ENCODE measurements around the gene CDRT15.

DNA sequence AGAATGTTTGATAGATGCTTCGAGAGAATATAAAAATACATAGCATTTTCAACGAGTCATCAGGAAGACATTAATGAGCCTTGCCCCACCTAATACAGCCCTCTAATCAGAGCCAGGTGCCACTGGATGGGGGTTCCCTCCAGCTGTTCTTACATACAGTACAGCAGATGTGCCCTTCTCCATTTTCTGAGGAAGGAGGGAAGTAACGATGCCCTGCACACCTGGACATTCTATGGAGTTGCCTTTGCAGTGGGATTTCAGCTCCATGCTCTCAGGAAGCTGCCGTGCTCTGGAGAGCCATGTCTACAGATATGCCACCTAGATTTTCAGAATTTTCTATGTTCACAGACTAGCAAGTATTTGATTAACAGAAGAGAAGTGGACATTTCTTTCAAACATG is 36.3 kb downstream of the CDRT15 start:
- TF ChIP-seq, protein P1, sequence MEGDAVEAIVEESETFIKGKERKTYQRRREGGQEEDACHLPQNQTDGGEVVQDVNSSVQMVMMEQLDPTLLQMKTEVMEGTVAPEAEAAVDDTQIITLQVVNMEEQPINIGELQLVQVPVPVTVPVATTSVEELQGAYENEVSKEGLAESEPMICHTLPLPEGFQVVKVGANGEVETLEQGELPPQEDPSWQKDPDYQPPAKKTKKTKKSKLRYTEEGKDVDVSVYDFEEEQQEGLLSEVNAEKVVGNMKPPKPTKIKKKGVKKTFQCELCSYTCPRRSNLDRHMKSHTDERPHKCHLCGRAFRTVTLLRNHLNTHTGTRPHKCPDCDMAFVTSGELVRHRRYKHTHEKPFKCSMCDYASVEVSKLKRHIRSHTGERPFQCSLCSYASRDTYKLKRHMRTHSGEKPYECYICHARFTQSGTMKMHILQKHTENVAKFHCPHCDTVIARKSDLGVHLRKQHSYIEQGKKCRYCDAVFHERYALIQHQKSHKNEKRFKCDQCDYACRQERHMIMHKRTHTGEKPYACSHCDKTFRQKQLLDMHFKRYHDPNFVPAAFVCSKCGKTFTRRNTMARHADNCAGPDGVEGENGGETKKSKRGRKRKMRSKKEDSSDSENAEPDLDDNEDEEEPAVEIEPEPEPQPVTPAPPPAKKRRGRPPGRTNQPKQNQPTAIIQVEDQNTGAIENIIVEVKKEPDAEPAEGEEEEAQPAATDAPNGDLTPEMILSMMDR (conservative IDR thresholded peaks at IDR 0.05): no peak
- TF ChIP-seq ZFX (IDR thresholded peaks at IDR 0.05): no peak

Data from C4-2B (cell line).